Left kidney (tissue), 2 donors: ENCODE measurements around the gene NDUFS7. TPM values are rescaled to one million over a fixed set of nuclear protein-coding genes. Genes with fewer than 3 reads are reported as not detected.

ENCODE experiments used
- DNase-seq: peaks from one replicate; pipeline ENCODE4 v3.0.0-alpha.2; 2013
- polyA plus RNA-seq: library from polyadenylated mRNA; unstranded; fragments of 120-200 nt; gene quantifications from one replicate; pipeline ENCODE4 v1.2.1, GENCODE V29; 2013; ENCODE audit not compliant: insufficient read length

Gene NDUFS7
- polyA plus RNA-seq, 1 donor, result 40.2 TPM

DNA sequence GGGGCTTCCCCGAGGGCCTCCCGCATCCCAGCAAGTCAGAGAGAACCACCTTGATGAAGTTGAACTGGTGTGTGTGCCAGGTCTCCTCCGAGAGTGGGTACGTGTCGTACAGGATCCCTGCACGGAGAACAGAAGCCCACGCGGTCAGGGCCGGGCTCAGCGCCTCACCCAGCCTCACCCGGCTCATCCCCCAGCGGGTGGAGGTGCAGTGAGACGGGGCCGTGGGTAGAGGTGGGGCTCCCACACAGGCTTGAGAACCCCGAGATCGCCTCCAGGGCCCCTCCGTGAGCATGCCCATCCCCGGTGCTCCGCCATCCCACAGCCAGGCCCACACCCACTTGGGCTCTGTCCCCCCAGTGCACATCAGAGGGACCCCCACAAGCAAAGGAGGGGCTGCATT lies 15.4 kb downstream of the NDUFS7 start:
- DNase-seq, result no peak

- no peak for DNase-seq
Observed at GRCh38 chr19:1399745-1400144, 16.0 kb downstream of the NDUFS7 start.

DNA sequence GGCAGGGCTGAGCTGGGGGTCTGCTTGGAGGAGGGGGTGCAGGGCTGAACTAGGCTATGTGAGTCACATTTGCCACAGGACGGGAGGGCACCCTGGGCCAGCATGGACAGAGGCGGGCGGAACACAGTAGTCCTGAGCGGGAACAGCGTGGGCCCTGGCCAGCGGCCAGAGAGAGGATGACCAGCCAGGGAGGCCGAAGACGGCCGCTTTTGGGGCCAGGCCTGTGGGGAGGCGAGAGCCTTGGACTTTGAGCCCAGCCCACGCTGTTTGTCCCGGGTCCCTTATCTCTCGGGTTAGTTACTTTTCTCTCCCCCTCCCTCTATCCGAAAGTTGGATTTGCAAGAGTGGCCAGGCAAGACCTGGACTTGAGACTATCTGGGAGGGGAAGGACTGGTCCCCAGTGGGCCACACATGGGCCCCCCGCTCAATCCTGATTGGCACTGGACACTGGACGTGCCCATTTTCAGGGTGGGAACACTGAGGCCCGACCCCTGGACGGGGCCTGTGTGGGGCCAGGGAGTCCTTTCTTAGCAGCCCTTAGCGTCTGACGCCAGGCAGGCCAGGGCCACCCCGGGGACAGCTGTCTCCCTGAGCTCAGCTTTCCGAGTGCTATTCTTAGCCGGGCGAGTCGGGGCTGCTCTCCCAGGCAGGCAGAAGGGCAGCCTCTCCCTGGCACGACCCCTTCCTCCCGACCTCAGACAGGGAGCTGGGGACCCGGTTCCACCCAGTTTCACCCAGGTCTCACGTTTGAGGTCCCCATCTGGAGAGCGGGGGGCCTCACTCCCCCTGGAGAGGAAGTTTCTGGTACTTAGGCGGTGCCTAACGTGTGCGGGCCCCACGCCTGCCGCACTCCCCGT lies 16.8 kb downstream of the NDUFS7 start:
- no peak for DNase-seq

DNA sequence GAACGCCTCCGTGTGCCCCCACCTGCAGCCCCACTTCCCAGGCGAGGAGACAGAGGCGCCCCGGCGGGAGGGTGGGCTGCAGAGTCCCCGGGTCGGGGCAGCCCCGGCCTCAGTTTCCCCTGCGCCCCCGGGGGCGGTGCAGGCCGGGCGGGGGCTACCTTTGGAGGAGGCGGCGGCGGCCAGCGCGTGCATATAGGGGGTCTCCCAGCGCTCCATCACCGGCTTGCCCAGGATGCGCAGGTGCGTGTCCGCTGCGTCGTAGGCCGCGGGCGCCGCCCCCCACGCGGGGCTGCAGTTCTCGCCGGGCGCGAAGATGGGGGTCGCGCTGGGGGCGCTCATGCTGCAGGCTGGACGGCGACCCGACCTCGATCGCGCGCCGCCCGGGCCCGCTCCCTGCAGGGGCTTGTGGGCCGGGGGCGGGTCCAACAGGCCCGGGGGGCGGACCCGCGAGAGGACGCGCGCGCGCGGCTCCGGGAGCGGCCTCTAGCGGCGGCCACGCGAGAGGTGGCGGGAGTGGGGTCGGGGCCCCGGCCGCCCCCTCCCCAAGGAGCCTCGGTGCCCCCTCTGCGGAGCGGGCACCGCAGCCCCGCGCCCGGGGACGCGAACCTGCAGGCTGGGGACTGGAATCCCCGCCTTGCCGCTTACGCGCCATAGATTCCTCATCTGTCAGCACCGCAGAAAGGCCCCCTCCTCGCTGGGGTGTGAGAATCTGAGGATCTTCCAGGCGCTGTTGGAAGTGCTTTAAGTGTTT lies 17.6 kb downstream of the NDUFS7 start, which contains the start of gene GAMT:
Gene GAMT, minus strand, starts transcription at position 405 of the 751 bp plus-strand sequence. Its CDS starts 66 bp downstream, at position 339.
- no peak for DNase-seq

DNA sequence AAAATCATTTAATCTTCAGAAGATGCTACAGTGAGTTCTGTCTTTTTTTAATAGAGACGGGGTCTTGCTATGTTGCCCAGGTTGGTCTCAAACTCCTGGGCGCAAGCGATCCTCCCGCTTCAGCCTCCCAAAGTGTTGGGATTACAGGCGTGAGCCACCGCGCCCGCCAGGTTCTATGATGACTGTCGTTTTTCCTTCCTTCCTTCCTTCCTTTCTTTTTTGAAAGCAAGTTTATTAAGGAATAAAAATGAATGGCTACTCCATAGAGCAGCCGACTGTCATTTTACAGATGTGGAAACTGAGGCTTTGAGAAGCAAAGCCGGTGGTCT lies 18.1 kb downstream of the NDUFS7 start:
- DNase-seq, result no peak

DNA sequence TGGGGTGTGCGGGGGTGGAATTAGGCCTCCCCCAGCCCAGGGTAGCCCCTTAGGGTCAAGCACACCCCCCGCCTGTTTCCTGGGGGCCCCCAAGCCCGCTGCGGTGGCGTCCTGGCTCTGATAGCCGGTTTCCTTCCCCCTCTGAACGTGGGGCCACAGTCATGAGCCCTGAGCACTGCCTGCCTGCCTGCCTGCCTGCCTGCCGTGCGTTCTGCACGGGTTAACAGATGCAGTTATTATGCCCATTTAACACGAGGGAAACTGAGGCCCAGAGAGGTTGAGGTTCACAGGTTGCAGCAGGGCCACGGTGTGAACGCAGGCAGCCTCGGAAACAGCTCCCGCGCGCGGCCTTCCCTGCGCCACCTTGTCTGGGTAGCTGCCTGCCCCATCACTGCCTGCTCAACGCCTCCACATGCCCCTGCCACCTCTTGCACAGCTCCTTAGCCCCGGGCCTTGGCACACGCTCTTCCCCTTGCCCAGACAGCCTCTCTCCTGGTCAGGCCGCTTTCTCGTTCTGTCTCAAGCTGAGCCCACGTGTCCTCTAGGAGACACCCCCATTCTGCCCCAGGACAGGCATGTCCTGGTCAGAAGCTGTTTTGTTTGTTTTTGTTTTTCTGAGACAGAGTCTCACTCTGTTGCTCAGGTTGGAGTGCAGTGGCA lies 18.8 kb downstream of the NDUFS7 start:
- no peak for DNase-seq

- DNase-seq, result peak; percentile 98
Observed at GRCh38 chr19:1406774-1407527, 23.2 kb downstream of the NDUFS7 start.

GRCh38 chr19:1407528-1408299 lies 24.0 kb downstream of the NDUFS7 start, which contains the start of gene DAZAP1:
Gene DAZAP1, plus strand, starts transcription at chr19:1407586. Its CDS starts 188 bp downstream, at chr19:1407774.
- no peak for DNase-seq

DNA sequence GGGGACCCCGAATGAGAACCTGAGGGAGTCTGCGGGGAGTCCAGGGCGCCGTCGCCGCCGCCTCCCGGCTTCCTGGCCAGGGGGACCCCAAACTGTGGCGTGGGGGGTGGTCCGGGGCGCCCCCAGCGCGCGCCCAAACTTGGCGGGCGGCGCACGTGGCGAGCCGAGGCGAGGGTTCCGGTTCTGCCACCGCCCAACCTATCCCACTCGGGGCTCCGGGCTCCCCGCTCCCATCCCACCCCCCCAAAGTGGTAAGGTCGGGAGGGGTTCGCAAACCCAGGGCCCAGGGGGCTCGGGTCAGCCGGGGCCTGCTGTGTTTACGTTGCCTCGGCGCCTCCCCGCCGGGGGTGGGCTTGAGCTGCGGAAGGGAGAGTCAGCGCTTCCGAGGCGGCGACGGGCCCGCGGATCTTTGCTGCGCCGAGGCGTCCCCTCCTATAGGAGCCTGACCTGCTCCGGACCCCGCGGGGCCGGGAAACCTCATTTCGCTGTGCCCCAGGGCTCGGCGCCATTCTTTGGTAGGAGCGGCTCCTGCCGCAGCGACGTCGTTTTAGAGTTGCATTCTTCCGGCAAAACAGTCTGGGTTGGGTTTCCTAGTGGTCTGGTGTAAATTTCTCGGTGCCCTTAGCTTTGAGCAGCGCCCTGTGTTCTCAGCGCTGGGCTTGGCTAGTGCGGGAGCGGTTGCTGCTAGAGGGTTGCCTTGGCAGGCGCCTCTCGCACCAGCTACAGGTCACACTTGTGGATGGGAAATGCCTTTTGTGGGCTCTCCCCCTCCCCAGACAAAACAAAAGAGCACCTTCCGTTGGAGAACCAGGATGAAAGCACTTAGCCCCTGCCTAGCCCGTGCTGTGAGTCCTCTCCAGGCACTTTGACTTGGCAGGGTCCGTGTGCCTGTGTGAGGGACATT lies 24.8 kb downstream of the NDUFS7 start:
- DNase-seq, result no peak

DNA sequence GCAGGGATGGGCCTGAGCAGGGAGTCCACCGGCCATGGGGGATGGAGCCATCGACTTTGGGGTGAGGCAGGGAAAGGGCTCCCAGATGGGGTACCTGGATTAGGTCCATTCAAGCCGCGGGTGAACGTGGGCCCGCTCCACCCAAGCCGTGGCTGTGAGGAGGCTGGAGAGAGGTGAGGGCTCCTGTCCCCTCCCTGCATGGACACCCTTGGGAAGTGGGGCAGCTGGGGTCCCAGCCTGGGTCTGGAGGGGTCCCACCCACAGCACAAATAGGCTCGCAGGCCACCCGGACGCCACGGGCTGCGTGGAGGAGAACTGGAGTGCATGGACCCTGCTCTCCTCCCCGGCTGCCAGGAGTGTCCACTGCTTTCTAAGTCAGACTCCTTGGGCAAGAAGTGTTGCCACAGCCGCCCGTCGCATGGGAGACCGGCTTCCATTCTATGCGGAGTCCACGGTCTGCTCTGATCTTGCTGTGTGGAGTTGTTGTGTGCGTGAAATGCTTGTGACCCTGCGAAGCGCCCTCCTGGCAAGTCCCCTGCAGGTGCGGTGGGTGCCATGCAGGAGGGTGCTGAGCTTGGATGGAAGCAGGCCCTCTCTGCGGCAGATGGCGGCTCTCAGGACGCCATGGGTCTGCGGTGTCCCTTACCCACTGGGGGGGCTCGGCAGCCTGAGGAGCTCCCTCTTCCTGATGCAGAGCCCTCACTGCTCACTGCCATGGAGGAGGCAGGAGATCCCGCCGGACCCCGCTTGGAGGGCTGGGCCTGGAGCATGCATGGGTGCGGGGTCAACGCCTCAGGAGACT lies 25.7 kb downstream of the NDUFS7 start:
- no peak for DNase-seq

GRCh38 chr19:1410136-1410786 lies 26.6 kb downstream of the NDUFS7 start:
- no peak for DNase-seq

DNA sequence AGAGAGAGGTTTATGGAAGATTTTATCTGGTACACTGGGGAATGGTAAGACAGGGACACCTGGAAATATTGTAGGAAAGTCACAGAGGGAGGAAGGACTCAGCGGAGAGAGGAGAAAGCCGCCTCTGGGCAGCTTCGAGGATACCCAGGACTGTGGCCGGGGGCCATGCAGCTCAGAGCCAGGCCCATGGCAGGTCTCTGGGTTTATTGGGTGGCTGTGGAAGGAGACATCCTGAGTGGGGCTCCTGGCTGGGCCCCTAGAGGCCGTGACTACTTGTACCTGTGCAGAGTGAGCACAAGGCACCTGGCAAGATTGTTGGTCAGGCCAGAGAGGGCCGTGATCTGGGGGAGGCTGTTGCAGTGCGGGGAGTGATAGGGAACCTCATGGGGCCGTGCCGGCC lies 27.1 kb downstream of the NDUFS7 start:
- no peak for DNase-seq

- no peak for DNase-seq
Observed at GRCh38 chr19:1411255-1412191, 27.8 kb downstream of the NDUFS7 start.

DNA sequence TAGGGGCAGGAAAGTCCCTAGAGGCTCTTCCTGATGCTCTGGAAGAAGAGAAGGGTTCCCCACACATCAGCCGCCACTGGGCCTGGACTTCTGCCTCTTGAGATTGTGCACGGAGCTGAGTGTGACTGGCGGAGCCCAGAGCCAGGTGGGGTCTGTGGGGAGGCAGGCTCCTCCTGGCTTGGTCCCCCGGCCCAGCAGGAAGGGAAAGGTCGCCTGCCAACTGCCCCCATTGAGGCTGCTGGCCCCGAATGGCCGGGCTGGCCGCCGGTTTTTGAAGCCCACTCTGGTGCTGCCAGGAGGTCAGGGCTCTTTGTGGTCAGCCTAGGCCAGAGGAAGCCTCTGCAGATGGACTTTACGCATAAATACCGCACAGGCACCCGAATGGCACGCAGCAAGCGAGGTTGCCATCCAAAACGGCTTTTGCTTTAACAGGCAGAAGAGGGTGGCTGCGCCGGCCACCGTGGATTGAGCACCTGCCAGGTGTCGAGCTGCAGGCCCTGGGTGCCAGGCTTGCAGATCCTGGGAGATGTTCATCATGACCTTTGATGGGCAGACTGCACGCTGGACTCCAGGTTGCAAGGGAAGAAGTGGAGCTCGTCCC lies 28.7 kb downstream of the NDUFS7 start:
- no peak for DNase-seq

- no peak for DNase-seq
Observed at GRCh38 chr19:1412995-1413800, 29.5 kb downstream of the NDUFS7 start.
